Measurements from ENCODE around the gene AACS. TPM values are rescaled to one million over a fixed set of nuclear protein-coding genes. Genes with fewer than 3 reads are reported as not detected.

Gene AACS
- total and polyA plus RNA-seq, 2 of the 13 experiments (the other 11 are each of a cell fraction or from before 2014, with no cell fraction given) = 23.3 to 28.8 TPM

DNA sequence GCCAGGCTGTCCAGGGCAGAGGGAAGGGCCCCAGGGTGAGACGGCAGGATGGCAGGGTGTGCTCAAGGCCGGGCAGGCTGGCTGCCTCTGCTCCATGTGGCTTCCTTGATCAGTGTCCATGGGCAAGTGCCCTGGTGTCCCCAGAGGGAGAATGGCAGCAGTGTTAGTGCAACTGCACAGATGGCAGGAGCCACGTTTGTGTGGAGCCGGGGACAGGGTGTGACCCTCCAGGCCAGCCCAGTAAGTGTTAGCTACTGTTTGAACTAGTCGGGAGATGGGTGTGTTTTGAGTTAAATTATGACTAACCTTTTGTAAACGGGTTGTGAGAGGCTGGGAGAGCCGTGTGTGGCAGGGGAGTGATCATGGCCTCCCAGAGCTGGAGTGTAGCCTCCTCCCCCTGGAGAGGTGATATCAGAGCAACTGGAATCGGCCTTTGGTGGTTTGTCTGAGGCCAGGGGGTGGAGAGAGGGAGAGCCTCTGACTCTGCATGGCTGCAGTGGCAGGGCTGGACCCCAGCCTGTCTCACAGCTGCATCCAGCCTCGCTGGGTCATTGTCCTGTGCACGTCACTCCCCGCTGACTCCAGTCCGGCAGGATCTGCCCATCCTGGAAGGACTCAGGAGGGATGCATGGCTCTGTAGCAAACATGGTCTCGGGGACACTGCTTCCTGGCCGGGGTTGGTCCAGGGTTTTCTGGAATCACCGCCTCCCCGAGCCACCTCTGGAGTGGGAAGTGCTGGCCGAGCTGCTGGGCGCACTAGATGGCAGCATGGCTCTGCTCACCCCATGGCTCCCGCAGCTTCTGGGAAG lies 27.8 kb downstream of the AACS start (continued):
- TF ChIP-seq FOXK2 (IDR thresholded peaks at IDR 0.05) (no peak), SNRNP70 (IDR thresholded peaks at IDR 0.05; ENCODE audit: low read depth, low read length) (no peak), HDAC1 (CRISPR knock-in tag; IDR thresholded peaks at IDR 0.05) (peak; percentile 90), ZXDC (CRISPR knock-in tag; IDR thresholded peaks at IDR 0.05) (no peak), HMG20A (CRISPR knock-in tag; IDR thresholded peaks at IDR 0.05; ENCODE audit: borderline replicate concordance) (no peak), MYC (CRISPR knock-in tag; IDR thresholded peaks at IDR 0.05; ENCODE audit: borderline replicate concordance) (peak; percentile 81), ZNF329 (CRISPR knock-in tag; IDR thresholded peaks at IDR 0.05; ENCODE audit: low read depth) (no peak), RARG (CRISPR knock-in tag; IDR thresholded peaks at IDR 0.05; ENCODE audit: low read depth) (0 out of 2 replicates have a peak, but pooled peaks have one; percentile 27), ZNF569 (CRISPR knock-in tag; IDR thresholded peaks at IDR 0.05; ENCODE audit: borderline replicate concordance) (no peak), ZMAT3 (CRISPR knock-in tag; conservative IDR thresholded peaks at IDR 0.05) (no peak), AKNA (CRISPR knock-in tag; IDR thresholded peaks at IDR 0.05; ENCODE audit: borderline replicate concordance) (no peak), ZNF224 (CRISPR knock-in tag; IDR thresholded peaks at IDR 0.05) (no peak), TOPORS (CRISPR knock-in tag; IDR thresholded peaks at IDR 0.05) (peak; percentile 78; the same call in 1 of the 2 replicates)
- TF ChIP-seq, protein P1, sequence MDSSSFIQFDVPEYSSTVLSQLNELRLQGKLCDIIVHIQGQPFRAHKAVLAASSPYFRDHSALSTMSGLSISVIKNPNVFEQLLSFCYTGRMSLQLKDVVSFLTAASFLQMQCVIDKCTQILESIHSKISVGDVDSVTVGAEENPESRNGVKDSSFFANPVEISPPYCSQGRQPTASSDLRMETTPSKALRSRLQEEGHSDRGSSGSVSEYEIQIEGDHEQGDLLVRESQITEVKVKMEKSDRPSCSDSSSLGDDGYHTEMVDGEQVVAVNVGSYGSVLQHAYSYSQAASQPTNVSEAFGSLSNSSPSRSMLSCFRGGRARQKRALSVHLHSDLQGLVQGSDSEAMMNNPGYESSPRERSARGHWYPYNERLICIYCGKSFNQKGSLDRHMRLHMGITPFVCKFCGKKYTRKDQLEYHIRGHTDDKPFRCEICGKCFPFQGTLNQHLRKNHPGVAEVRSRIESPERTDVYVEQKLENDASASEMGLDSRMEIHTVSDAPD (CRISPR knock-in tag; IDR thresholded peaks at IDR 0.05) = peak; percentile 89
- TF ChIP-seq, protein P2, sequence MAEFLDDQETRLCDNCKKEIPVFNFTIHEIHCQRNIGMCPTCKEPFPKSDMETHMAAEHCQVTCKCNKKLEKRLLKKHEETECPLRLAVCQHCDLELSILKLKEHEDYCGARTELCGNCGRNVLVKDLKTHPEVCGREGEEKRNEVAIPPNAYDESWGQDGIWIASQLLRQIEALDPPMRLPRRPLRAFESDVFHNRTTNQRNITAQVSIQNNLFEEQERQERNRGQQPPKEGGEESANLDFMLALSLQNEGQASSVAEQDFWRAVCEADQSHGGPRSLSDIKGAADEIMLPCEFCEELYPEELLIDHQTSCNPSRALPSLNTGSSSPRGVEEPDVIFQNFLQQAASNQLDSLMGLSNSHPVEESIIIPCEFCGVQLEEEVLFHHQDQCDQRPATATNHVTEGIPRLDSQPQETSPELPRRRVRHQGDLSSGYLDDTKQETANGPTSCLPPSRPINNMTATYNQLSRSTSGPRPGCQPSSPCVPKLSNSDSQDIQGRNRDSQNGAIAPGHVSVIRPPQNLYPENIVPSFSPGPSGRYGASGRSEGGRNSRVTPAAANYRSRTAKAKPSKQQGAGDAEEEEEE (CRISPR knock-in tag; IDR thresholded peaks at IDR 0.05; ENCODE audit: borderline replicate concordance) = 0 out of 2 replicates have a peak, but pooled peaks have one; percentile 16
- TF ChIP-seq, protein P3, sequence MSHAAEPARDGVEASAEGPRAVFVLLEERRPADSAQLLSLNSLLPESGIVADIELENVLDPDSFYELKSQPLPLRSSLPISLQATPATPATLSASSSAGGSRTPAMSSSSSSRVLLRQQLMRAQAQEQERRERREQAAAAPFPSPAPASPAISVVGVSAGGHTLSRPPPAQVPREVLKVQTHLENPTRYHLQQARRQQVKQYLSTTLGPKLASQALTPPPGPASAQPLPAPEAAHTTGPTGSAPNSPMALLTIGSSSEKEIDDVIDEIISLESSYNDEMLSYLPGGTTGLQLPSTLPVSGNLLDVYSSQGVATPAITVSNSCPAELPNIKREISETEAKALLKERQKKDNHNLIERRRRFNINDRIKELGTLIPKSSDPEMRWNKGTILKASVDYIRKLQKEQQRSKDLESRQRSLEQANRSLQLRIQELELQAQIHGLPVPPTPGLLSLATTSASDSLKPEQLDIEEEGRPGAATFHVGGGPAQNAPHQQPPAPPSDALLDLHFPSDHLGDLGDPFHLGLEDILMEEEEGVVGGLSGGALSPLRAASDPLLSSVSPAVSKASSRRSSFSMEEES (CRISPR knock-in tag; IDR thresholded peaks at IDR 0.05) = no peak
